H4 (cell line): ENCODE data around the gene CCIN. TPM values are rescaled to one million over a fixed set of nuclear protein-coding genes. Genes with fewer than 3 reads are reported as not detected.
"Not testable (repeated sequence)": the region's sequence is repeated elsewhere in the genome, so short reads cannot be mapped to it uniquely, and the experiment has no call there.

Source experiments
- DNase-seq: peaks from one replicate; pipeline ENCODE4 v3.0.0-alpha.2; 2015; ENCODE audit warnings: low spot score
- total RNA-seq: library from RNA; depleted of rRNA; stranded (reverse); fragments of >200 nt; shearing (Covaris generic); gene quantifications from 2 replicates; pipeline ENCODE4 v1.2.3, GENCODE V29; 2014

Gene CCIN
- total RNA-seq, 1 experiment from 2014 or later: 0.17 TPM

DNA sequence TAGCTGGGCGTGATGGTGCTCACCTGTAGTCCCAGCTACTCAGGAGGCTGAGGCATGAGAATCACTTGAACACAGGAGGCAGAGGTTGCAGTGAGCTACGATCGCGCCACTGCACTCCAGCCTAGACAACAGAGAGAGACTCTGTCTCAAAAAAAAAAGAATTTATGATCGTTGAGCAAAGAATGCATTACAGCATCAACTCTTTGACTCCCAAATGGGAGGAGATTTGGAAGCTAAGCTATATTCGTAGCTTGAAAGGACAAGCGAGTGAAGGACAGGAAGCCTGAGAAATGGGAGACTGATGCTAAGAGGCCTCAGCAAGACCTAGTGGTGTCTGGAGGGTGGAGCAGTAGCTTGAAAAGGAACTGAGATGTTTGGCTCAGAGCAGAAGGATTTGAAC, 10.3 kb upstream of the CCIN start:
- no peak for DNase-seq

DNA sequence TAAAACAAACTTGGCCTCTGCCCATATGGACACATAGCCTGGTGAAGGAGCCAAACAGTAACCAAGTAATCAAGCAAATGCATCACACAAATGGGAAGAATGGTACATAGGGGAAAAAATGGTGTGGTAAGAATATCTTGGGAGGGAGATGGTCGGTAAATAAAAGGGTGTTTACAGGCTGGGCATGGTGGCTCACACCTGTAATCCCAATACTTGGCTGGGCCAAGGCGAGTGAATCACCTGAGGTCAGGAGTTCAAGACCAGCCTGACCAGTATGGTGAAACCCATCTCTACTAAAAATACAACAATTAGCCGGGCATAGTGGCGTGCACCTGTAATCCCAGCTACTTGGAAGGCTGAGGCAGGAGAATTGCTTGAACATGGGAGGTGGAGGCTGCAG, 9.7 kb upstream of the CCIN start:
- not testable (repeated sequence) for DNase-seq

DNA sequence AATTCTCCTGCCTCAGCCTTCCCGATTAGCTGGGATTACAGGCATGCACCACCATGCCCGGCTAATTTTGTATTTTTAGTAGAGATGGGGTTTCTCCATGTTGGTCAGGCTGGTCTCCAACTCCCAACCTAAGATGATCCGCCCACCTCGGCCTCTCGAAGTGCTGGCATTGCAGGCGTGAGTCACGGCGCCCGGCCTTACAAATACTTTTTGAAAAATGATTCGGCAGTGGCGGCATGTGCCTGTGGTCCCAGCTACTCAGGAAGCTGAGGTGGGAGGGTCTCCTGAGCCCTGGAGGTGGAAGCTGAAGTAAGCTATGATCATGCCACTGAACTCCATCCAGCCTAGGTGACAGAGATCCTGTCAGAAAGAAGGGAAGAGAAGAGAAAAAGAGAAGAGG, 9.1 kb upstream of the CCIN start:
- not testable (repeated sequence) for DNase-seq

DNA sequence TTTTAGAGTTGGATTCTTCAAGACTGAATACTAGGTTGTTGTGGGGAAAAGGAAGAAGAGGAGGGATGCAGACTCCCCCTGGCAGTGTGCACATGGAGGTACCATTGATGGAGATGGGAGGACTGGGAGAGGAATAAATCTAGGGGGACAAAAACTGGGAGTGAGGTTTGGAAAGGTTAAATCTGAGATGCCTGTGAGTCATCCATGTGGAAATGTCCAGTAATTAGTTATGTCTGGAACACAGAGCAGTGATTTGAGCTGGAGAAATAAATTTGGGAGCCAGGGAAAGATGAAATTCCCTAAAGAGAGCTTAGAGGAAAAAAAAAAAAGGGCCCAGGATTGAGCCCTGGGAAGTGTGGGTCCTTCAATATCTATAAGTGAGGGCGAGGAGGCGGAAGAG, 8.0 kb upstream of the CCIN start:
- no peak for DNase-seq

DNA sequence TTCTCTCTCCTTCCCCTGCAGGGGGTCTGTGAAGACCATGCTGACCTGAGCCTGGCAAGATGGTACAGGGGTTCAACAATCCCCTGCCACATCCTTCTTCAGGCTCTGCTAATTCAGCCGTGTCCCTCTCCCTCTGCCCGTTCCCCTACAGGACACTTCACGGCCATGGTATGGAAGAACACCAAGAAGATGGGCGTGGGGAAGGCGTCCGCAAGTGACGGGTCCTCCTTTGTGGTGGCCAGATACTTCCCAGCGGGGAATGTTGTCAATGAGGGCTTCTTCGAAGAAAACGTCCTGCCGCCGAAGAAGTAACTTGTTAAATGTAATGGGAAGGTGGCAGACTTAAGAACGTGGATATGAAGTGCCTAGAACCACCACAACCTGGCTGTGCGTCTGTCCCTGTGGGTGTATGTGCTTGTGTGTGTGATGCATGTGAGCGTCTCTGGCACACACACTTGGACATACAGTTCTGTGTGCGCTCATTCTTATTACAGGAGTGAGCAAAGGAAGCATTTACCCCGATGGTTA, 6.9 kb upstream of the CCIN start:
- DNase-seq: no peak

DNA sequence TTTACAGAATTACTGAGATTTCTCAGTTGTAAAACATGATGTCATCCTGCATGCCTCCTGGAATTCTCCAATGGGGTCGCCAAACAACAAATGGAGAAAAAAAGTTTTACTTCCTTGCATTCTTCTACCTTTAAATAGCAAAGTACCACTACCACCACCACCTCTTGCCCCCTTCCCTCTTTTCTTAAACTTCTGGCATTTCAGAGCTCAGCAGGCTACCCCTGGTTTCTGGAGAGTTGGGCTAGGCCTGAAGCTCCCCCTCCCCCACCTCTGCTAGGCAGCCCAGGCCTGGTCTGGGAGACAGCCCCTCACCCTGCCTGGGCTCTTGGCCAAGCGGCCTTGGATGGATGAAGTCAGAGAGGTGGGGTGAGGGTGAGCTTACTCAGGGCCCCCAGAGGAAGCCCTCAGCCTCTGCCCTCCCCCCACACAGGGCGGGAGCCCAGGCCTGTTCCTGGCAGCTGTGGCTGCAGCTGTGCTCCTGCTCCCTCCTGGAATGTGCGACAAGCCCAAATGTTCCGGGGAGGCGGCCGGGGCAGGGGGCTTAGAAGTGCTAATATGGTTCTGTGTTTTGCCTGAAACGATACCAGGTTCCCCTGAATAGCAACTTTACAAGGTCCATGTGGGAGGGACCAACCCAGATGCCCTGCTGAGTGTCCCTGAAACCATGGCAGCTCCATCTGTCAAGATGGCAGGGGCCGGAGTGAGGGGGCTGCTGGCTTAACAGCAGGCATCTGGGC, 6.0 kb upstream of the CCIN start:
- peak; percentile 72 for DNase-seq

DNA sequence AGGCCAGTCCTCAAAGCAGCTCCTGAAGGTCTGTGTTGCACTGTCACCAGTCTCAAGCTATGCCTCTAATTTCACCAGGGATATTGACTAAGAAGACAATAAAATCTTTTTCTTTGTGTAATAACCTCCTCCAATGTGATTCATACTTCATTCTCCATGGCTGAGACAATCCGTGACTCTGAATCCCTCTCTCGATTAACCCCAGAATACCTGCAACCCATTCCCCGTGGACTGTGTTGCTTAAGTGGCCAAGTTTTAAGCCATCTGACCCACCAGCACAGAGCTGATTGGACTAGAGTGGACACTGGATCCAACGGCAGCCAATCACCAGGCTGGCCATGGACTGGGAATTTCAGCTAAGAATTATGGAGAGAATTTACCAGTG, 5.4 kb upstream of the CCIN start:
- DNase-seq: no peak

DNA sequence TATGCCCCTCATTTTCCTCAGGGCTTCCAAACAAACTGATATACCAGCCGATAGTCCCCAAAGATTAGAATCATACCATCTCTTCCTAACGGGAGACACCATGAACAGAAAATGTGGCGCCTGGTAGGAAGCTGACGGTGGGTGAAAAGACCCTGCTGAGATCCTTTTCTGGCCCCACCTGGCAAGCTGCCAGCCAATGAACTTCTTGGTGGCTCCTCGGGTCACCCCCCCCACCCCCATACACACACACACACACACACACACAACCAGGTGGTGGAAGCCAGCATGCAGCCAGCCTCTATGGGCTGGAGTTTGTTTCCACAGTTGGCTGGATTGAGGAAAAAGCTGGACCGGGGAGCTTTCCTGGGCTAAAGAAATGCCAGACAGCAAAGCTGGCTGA, 4.8 kb upstream of the CCIN start:
- DNase-seq: no peak

DNA sequence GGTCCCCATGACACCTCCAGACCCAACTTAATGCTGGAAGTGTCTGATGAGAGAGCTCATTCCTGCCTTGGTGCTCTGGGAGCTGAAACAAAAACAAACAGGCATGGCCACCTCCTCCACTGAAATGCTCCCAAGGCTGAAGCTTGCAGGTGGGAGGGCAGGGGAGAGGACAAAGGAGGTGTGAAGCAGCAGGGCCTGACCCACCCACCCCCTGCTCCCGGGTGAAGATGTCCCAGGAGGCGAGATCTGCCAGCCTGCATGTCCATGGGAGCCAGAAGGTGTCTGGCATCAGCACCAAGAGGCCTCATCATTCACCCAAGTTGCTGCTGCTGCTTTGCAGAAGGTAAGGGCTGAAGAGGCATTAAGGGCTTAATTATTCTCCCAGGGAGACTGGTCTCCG, 4.2 kb upstream of the CCIN start:
- no peak for DNase-seq

DNA sequence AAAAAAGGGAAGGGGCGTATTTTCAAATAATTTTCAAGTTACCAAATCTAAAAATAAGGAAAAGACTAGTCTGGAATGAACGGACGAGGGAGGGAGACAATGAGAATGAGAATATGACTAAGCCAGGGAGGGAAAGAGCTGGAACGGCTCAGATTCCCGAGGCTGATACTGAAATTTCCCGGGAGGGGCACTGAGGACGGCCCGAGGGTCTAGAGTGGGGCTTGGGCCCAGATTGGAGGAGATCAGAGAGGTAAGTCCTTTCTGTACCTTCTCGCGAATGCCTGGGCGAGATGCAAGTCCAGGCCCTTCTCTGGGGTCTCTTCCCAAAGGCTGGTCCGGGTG, 3.4 kb upstream of the CCIN start:
- DNase-seq: no peak

DNA sequence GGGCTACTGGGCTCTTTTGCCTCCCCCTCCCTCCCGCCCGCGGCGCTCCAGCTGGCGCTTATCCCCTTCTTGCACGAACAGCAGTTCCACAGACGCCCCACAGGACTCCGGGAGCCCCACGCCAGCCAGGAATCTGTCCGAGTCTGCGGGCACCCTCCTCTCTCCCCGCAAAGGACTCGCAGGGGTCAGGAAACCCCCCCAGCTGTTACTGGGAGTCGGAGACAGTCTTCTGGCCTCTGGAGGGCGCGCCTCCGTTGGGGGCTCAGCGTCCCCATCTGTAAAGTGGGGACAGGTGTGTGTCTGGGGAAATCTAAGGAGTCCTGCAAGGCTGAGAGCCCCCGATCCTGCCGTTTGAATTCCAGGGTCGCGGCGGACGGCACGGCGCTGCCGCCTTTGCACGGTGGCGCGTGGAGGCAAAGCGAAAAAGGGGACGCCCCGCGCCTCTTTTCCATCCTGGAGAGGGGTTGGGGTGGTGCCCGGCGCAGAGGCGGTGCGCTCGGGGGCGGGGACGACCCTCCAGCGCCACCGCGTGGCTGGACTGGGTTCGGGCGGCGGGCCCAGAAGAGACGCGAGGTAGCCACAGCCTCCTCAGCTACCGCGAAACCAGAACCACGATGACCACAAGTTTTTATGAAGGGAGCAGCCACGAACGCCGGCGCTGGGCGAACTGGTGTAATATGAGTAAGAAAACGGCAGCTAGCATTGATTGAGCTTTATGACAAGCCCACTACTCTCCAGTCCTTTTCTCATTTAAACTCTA, 2.8 kb upstream of the CCIN start:
- DNase-seq: peak; percentile 84

DNA sequence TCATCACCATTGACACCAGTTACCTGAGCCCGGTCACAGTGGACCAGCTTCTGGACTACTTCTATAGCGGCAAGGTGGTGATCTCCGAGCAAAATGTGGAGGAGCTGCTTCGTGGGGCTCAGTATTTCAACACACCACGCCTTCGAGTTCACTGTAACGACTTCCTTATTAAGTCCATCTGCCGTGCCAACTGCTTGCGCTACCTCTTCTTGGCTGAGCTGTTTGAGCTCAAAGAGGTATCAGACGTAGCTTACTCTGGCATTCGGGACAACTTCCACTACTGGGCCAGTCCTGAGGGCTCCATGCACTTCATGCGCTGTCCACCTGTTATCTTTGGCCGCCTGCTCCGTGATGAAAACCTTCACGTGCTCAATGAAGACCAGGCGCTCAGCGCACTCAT, 520 bp downstream of the CCIN start:
- DNase-seq: no peak

DNA sequence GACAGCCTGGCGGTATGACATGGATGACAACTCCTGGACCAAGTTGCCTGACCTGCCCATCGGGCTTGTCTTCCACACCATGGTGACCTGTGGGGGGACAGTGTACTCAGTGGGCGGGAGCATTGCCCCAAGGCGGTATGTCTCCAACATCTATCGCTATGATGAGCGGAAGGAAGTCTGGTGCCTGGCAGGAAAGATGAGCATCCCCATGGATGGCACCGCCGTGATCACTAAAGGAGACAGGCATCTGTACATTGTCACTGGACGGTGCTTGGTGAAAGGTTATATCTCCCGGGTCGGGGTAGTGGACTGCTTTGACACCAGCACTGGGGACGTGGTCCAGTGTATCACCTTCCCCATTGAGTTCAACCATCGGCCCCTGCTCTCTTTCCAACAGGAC, 1.3 kb downstream of the CCIN start:
- no peak for DNase-seq

DNA sequence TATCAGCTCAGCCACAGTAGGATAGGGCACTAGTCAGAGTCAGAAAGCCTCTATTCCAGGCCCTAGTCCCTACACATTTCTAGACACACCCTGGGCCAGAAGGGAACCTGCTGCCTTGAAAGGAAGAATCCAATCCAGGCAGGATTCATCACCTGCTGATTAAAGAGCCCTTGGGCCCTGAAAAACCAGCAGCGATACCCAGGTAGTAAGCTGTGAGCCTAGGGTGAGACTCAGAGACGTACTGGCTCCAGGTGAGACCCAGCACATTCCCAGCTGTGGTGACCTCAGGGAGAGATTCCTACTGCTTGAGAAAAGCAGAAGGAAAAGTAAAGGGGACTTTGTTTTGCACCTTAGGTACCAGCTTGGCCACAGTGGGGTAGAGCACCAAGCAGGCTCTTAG, 4.7 kb downstream of the CCIN start:
- no peak for DNase-seq

DNA sequence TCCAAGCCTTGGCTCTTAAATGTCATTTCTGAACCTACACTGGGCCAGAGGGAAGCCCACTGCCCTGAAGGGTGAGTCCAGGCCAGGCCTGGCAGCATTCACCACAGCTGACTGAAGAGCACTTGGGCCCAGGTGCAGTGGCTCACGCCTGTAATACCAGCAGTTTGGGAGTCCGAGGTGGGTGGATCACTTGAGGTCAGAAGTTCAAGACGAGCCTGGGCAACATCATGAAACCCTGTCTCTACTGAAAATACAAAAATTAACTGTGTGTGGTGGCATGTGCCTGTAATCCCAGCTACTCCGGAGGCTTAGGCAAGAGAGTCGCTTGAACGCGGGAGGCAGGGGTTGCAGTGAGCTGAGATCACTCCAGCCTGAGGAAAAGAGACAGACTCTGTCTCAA, 5.1 kb downstream of the CCIN start:
- DNase-seq: no peak

DNA sequence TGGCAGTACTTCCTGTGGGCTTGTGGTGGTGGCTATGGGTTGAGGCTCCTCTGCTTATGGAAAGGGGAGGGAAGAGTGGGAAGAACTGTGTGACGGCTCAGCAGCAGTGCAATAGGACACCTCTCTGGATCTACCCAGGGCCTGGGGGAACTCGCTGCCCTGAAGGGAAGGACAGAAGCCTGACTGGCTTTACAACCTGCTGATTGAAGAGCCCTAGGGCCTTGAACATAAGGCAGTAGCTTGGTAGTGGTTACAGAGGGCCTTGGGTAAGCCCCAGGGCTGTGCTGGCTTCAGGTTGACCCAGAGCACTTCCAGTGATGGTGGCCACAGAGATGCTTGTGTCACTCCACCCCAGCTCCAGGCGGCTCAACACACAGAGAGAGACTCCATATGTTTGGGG, 5.5 kb downstream of the CCIN start:
- DNase-seq: no peak

DNA sequence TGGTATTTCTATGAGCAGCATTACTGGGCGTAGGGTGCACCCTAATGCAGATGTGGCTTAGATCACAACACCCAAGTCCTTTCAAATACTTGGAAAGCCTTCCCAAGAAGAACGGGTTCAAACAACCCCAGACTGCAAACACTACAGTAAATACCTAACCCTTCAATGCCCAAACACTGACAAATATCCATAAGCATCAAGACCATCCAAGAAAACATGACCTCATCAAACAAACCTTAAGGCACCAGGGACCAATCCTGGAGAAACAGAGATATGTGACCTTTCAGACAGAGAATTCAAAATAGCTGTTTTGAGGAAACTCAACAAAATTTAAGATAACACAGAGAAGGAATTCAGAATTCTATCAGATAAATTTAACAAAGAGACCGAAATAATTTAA, 6.0 kb downstream of the CCIN start:
- DNase-seq: not testable (repeated sequence)

DNA sequence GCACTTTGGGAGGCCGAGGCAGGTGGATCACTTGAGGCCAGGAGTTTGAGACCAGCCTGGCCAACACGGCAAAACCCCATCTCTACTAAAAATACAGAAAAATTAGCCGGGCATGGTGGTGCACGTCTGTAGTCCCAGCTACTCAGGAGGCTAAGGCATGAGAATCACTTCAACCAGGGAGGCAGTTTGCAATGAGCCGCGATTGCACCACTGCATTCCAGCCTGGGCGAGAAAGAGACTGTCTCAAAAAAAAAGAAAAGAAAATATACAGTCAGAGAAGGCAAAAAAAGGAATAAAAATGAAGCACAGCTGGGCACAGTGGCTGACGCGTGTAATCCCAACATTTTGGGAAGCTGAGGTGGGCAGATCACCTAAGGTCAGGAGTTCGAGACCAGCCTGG, 7.3 kb downstream of the CCIN start:
- DNase-seq: not testable (repeated sequence)

DNA sequence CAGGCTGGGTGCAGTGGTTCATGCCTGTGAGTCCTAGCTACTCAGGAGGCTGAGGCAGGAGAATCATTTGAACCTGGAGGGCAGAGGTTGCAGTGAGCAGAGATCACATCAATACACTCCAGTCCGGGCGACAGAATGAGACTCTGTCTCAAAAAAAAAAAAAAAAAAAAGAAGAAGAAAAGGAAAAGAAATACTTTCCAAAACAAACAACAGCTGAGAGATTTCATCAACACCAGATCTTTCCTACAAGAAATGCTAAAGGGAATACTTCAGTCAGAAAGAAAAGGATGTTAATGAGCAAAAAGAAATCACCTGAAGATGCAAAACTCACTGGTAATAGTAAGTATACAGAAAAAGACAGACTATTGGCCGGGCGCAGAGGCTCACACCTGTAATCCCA, 8.4 kb downstream of the CCIN start:
- DNase-seq: no peak

DNA sequence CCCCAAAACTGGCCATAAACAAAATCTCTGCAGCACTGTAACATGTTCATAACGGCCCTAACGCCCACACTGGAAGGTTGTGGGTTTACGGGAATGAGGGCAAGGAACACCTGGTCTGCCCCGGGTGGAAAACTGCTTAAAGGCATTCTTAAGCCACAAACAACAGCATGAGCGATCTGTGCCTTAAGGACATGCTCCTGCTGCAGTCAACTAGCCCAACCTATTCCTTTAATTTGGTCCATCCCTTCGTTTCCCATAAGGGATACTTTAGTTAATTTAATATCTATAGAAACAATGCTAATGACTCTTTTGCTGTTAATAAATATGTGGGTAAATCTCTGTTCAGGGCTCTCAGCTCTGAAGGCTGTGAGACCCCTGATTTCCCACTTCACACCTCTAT, 11.1 kb downstream of the CCIN start:
- DNase-seq: not testable (repeated sequence)

DNA sequence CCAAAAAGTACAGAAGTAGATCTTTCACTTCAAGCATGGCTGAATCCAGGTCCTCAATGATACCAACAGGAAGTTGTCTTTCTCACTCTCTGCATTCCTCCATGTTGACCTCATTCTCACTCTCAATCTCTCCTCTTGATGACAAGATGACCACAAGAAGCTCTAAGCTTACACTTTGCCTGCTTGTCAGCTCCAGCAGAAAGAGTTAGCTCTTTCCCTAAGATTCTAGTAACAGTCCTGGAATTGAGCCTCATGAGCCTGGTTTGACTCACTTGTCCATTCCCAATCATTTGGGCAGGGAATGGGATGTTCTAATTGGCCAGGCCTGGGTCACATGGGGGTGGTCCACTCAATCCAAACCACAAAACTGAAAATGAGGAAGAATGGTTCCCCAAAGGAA, 18.2 kb downstream of the CCIN start:
- no peak for DNase-seq

DNA sequence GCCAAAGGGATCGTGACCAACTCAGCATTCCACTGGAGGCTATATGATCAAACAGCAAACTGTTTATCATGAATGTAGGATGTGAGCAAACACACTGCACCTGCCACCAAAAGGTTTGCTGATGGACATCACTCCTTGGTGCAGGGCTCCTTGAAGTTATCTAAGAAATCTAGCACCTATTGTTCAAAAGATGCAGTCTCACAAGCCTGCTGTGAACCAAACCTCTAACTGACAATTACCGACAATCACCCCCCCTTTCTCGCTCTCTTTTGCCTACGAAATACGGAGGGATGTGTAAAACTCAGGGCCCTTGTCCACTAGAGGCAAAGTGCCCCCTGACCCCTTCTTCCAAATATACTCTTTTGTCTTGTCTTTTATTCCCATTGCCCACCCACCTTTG, 19.0 kb downstream of the CCIN start:
- DNase-seq: no peak

DNA sequence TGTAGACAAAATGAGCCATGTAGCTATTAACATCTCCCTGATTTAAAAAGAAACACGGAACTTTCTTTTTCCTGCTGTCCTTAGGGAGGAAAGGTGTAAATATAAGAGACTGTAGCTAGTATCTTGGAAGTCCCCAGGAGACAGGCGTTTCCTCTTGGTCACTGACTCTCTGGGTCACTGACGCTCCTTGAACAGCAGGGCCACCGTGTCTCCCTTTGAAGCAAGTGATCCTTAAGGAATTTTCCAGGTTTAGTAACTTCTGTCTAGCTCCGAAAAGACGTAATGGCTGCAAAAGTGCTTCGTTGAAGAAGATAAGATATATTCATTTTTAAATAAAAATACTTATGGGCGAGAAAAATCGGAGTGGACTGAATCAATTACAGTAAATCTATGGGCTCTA, 20.8 kb downstream of the CCIN start:
- no peak for DNase-seq
